Measurements from ENCODE around the gene FAM25A. TPM values are rescaled to one million over a fixed set of nuclear protein-coding genes. Genes with fewer than 3 reads are reported as not detected.

Gene FAM25A
- polyA plus RNA-seq, 4 donors = not detected

DNA sequence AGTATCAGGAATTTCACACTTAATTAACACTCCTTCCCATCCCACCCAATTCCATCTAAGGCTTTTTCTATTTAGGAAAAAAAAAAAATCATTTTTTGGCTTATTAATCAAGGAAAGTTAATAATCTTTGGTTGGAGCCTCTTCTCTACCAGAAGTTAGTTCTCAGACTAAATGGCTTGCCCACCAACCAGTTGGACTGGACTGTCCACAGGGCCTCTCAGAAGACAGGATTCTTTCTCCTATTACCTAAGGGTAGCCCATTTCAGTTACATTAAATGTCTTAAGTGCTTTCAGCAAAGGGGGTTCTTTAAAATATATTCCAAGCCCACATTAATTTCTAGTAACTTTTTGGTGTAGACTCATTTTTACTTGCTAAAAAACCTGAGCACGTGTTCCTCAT lies 39.3 kb downstream of the FAM25A start:
- DNase-seq (ENCODE audit: low read depth in 4 of 4, low spot score in 2 of 4) = no peak

- no peak for DNase-seq (ENCODE audit: low read depth in 4 of 4, low spot score in 2 of 4)
Observed at GRCh38 chr10:87060280-87060928, 40.3 kb downstream of the FAM25A start.

GRCh38 chr10:87064651-87065050 lies 44.6 kb downstream of the FAM25A start:
- DNase-seq (ENCODE audit: low read depth in 4 of 4, low spot score in 2 of 4) = no peak

DNA sequence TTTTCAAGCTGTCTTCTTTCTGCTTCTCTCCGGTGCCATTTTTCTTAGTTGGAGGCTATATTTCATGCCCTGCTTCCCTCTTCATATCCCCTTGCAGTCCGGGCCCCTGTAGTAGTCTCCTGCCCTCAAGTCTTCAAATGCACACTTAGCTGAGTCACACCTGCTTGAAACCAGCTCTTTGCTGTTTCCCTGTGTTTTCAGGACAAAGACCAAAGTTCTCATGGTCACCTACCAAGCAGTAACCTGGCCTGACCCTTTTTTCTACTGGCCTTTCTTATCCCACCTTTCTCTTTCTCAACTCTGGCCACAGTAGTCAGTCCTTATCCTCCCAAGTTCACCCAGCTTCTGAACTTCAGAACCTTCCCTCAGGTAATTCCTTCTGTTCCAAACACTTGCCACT lies 46.1 kb downstream of the FAM25A start:
- no peak for DNase-seq (ENCODE audit: low read depth in 4 of 4, low spot score in 2 of 4)

GRCh38 chr10:87066865-87067264 lies 46.8 kb downstream of the FAM25A start:
- DNase-seq (ENCODE audit: low read depth in 4 of 4, low spot score in 2 of 4) = no peak

GRCh38 chr10:87068281-87068680 lies 48.2 kb downstream of the FAM25A start:
- DNase-seq (ENCODE audit: low read depth in 4 of 4, low spot score in 2 of 4) = no peak

DNA sequence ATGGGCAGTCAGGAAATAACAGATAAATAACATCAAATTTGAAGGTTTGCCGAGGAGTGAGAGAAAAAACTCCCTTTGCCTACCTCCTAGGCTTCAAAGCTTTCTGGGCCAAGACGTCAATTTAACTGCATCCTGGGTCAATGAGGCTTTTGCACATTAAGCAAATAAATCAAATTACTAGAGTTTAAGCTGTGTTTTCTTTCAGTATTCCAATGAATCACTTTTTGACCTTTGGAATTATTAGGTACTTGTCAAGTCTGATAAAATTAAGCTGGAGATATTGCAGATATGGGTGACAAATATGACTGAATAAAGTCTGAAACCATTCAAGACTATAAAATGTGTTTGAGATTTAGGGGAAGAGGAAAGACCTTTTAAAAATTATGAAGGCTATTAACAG lies 52.4 kb downstream of the FAM25A start:
- no peak for DNase-seq (ENCODE audit: low read depth in 4 of 4, low spot score in 2 of 4)

Other genes with a start within 250 kb of the FAM25A start
- gene MMRN2, start 62.7 kb upstream of the FAM25A start, polyA plus RNA-seq (ENCODE audit: insufficient read length in 4 of 4) = 10 to 100 TPM; 23.9 to 28.8 (median 26.8) TPM
- gene SNCG, start 61.7 kb upstream of the FAM25A start, polyA plus RNA-seq (ENCODE audit: insufficient read length in 4 of 4) = 10 to 100 TPM; 14.5 to 29.7 (median 20.4) TPM
- gene ADIRF, start 51.8 kb upstream of the FAM25A start, polyA plus RNA-seq (ENCODE audit: insufficient read length in 4 of 4) = 10 to 100 TPM; 20.4 to 28.6 (median 21.8) TPM
- 100 to 1,000 TPM; 116 to 192 (median 163) TPM for gene GLUD1, start 74.5 kb downstream of the FAM25A start, polyA plus RNA-seq (ENCODE audit: insufficient read length in 4 of 4)
- 10 to 100 TPM; 32.0 to 47.7 (median 40.6) TPM for gene SHLD2, start 74.9 kb downstream of the FAM25A start, polyA plus RNA-seq (ENCODE audit: insufficient read length in 4 of 4)
- 1 to 10 TPM; 2.6 to 5.1 (median 3.1) TPM for gene NUTM2A, start 205.2 kb downstream of the FAM25A start, polyA plus RNA-seq (ENCODE audit: insufficient read length in 4 of 4)

Data from left renal cortex interstitium (tissue), 4 donors.